Gastrocnemius medialis (tissue), 4 donors: ENCODE measurements around the gene NPTX1.

Experiments
- CTCF ChIP-seq, 5 experiments: fragments of 450-650 bp in 3 of 5; fragments of 200-600 bp in 2 of 5; sonication (generic) in 2 of 5; IDR thresholded peaks in 4 of 5; conservative IDR thresholded peaks in 1 of 5; 1 replicate in 4 of 5; 2 replicates in 1 of 5; pipeline ENCODE4 v1.5.1; 2016 to 2019; ENCODE audit warnings: antibody characterized with exemption in 5 of 5, mild to moderate bottlenecking in 3 of 5, moderate library complexity in 3 of 5
- POLR2A ChIP-seq, 2 donors: fragments of 450-650 bp; IDR thresholded peaks; one replicate each; pipeline ENCODE4 v1.6.1; 2017; ENCODE audit warnings: antibody characterized with exemption in 2 of 2, mild to moderate bottlenecking in 2 of 2, moderate library complexity in 2 of 2

GRCh38 chr17:80451104-80451775, 25.2 kb downstream of the NPTX1 start:
- TF ChIP-seq POLR2A (IDR thresholded peaks at IDR 0.05) (no peak), CTCF (IDR thresholded peaks at IDR 0.05 in 4 of 5, conservative IDR thresholded peaks at IDR 0.05 in 1 of 5) (no peak)
